Glutamatergic neuron (in vitro differentiated cells): Measurements from ENCODE around the gene HOMER1. TPM values are rescaled to one million over a fixed set of nuclear protein-coding genes. Genes with fewer than 3 reads are reported as not detected.

Experiments used
- DNase-seq: peaks from one replicate; pipeline ENCODE4 v3.0.0; 2022
- H3K27ac Mint-ChIP-seq: one replicate; pipeline ENCODE4 v1.8.0; 2020; ENCODE audit warnings: mild to moderate bottlenecking, mixed read lengths, inconsistent platforms; ENCODE audit not compliant: unreplicated experiment
- H3K27me3 Mint-ChIP-seq: one replicate; pipeline ENCODE4 v1.8.0; 2020; ENCODE audit warnings: mild to moderate bottlenecking, moderate library complexity, mixed read lengths, inconsistent platforms; ENCODE audit not compliant: unreplicated experiment
- H3K36me3 Mint-ChIP-seq: one replicate; pipeline ENCODE4 v1.8.0; 2020; ENCODE audit warnings: mild to moderate bottlenecking, mixed read lengths, inconsistent platforms; ENCODE audit not compliant: unreplicated experiment
- H3K4me1 Mint-ChIP-seq: one replicate; pipeline ENCODE4 v1.8.0; 2020; ENCODE audit warnings: mild to moderate bottlenecking, low read depth, mixed read lengths, inconsistent platforms; ENCODE audit not compliant: unreplicated experiment
- H3K4me3 Mint-ChIP-seq: one replicate; pipeline ENCODE4 v1.8.0; 2020; ENCODE audit warnings: mild to moderate bottlenecking, mixed read lengths, inconsistent platforms; ENCODE audit not compliant: unreplicated experiment
- H3K9me3 Mint-ChIP-seq: one replicate; pipeline ENCODE4 v1.8.0; 2020; ENCODE audit warnings: mild to moderate bottlenecking, moderate library complexity, mixed read lengths, inconsistent platforms; ENCODE audit not compliant: unreplicated experiment
- CTCF ChIP-seq: fragments of 200-600 bp; sonication (generic); IDR thresholded peaks from one replicate; pipeline ENCODE4 v1.5.0; 2021; ENCODE audit not compliant: partially characterized antibody, unreplicated experiment
- total RNA-seq: library from RNA; stranded (reverse); fragmentation: NEBNext Ultra II Directional; extraction: Animal tissue kit (Norgen Biotek cat#: 25700); gene quantifications from one replicate; pipeline ENCODE4 v1.2.1, GENCODE V29; 2021; ENCODE audit not compliant: unreplicated experiment

The HOMER1 gene
- total RNA-seq, 1 donor from 2014 or later: 19.7 TPM

- H3K4me1 Mint-ChIP-seq: peaks cover 29% of the 10 kb centered on the region
Observed at GRCh38 chr5:79507251-79508205, 6.4 kb downstream of the HOMER1 start.

GRCh38 chr5:79505138-79505537, 8.8 kb downstream of the HOMER1 start:
- Mint-ChIP-seq H3K27ac (no peak overlapping the region), H3K9me3 (no peaks in the 10 kb centered on the region), H3K27me3 (no peaks in the 10 kb centered on the region), H3K36me3 (no peaks in the 10 kb centered on the region), H3K4me3 (no peak overlapping the region), H3K4me1 (peaks cover 17% of the 10 kb centered on the region)
- TF ChIP-seq CTCF: no peak
- no peak for DNase-seq

More at GRCh38 chr5:79507251-79508205, 6.4 kb downstream of the HOMER1 start:
- Mint-ChIP-seq H3K9me3 (peaks cover 3% of the 10 kb centered on the region), H3K27me3 (no peaks in the 10 kb centered on the region), H3K36me3 (no peaks in the 10 kb centered on the region), H3K4me3 (peak overlapping the region; percentile 17), H3K27ac (no peak overlapping the region)
- TF ChIP-seq CTCF: no peak
- DNase-seq: no peak

GRCh38 chr5:79503794-79504495, 10.0 kb downstream of the HOMER1 start:
- H3K27me3 Mint-ChIP-seq: no peaks in the 10 kb centered on the region
- H3K27ac Mint-ChIP-seq: no peak overlapping the region
- TF ChIP-seq CTCF: no peak
- H3K36me3 Mint-ChIP-seq: no peaks in the 10 kb centered on the region
- DNase-seq: no peak
- no peak overlapping the region for H3K4me3 Mint-ChIP-seq
- peaks cover 17% of the 10 kb centered on the region for H3K4me1 Mint-ChIP-seq
- H3K9me3 Mint-ChIP-seq: no peaks in the 10 kb centered on the region

- Mint-ChIP-seq H3K9me3 (no peaks in the 10 kb centered on the region), H3K27me3 (peaks cover 2% of the 10 kb centered on the region), H3K27ac (no peak overlapping the region), H3K36me3 (no peaks in the 10 kb centered on the region), H3K4me1 (peaks cover 6% of the 10 kb centered on the region), H3K4me3 (no peak overlapping the region)
- DNase-seq: no peak
- TF ChIP-seq CTCF: no peak
Observed at GRCh38 chr5:79499640-79500273, 14.2 kb downstream of the HOMER1 start.
